Anterior cingulate cortex (tissue), 58 donors: ENCODE results near the gene GPATCH3.
A peak's percentile ranks its signal among the peaks of the same experiment; 100 is the strongest.
"Not testable (repeated sequence)": the region's sequence is repeated elsewhere in the genome, so short reads cannot be mapped to it uniquely, and the experiment has no call there.

ENCODE experiments used
- DNase-seq, 58 donors: peaks; one replicate each; lab custom pipeline; 2025; lab: John Stamatoyannopoulos, UW

GPATCH3 gene

GRCh38 chr1:26848941-26849774 lies 51.1 kb downstream of the GPATCH3 start:
- DNase-seq: peak in 3 of 58 donors; percentile 7 to 16 (median 8)

- no peak for DNase-seq
Measured at GRCh38 chr1:26848499-26848898, 51.8 kb downstream of the GPATCH3 start.

GRCh38 chr1:26847826-26848225 lies 52.4 kb downstream of the GPATCH3 start:
- not testable (repeated sequence) for DNase-seq

- DNase-seq: no peak
Measured at GRCh38 chr1:26844424-26845196, 55.7 kb downstream of the GPATCH3 start.
